Gastroesophageal sphincter (tissue), 3 donors: Measurements from ENCODE around the gene ALK.

Experiments used
- CTCF ChIP-seq, 4 experiments: fragments of 200-600 bp in 2 of 4; fragments of 450-650 bp in 2 of 4; sonication (generic) in 1 of 4; IDR thresholded peaks; one replicate each; pipeline ENCODE4 v1.5.1; 2017 to 2019; ENCODE audit warnings: antibody characterized with exemption in 4 of 4, mild to moderate bottlenecking in 2 of 4, moderate library complexity in 2 of 4
- EP300 ChIP-seq: sonication (generic); formaldehyde crosslinking; IDR thresholded peaks from one replicate; pipeline ENCODE4 v1.6.1; 2017; ENCODE audit warnings: antibody characterized with exemption, mild to moderate bottlenecking
- POLR2A ChIP-seq, 2 donors: fragments of 450-650 bp; IDR thresholded peaks; one replicate each; pipeline ENCODE4 v1.6.1; 2017; ENCODE audit warnings: antibody characterized with exemption in 2 of 2, mild to moderate bottlenecking in 2 of 2, moderate library complexity in 1 of 2

GRCh38 chr2:29567906-29568520, 353.4 kb downstream of the ALK start:
- no peak for TF ChIP-seq CTCF (IDR thresholded peaks at IDR 0.05)
- TF ChIP-seq POLR2A (IDR thresholded peaks at IDR 0.05), result no peak
- TF ChIP-seq EP300, result no peak
